Naive thymus-derived CD4-positive, alpha-beta T cell (primary cell): ENCODE measurements around the gene BHMT2. TPM values are rescaled to one million over a fixed set of nuclear protein-coding genes. Genes with fewer than 3 reads are reported as not detected.

ENCODE experiments used
- ATAC-seq: fragments of 150-1000 bp; cut with Tn5 transposase; 2 replicates; pipeline ENCODE4 v1.10.0; 2021; ENCODE audit warnings: mild to moderate bottlenecking, moderate library complexity
- CTCF ChIA-PET: fragments of 350-600 bp; sonication (Branson Sonifier 250); formaldehyde crosslinking; loops from one replicate; lab custom pipeline; 2021; ENCODE audit warnings: antibody characterized with exemption; lab: Charles Lee
- POLR2A ChIA-PET: fragments of 350-600 bp; sonication (Branson Sonifier 250); formaldehyde crosslinking; loops from one replicate; lab custom pipeline; 2021; ENCODE audit warnings: antibody characterized with exemption, inconsistent platforms; lab: Charles Lee
- DNase-seq, 9 donors: peaks; one replicate each; pipeline versions ENCODE4 v3.0.0 to v3.0.0-alpha.2; 2020 to 2022; ENCODE audit warnings: mixed read lengths in 1 of 9
- H3K27ac ChIP-seq: one replicate; pipeline ENCODE4 v1.7.0; 2013; ENCODE audit warnings: mild to moderate bottlenecking, low read depth, low read length, moderate library complexity
- H3K27me3 ChIP-seq, 2 donors: one replicate each; pipeline ENCODE4 v1.7.0; 2013; ENCODE audit warnings: low read length in 2 of 2, mild to moderate bottlenecking in 2 of 2, moderate library complexity in 2 of 2; ENCODE audit not compliant: control insufficient read depth in 2 of 2, insufficient read depth in 2 of 2
- H3K36me3 ChIP-seq, 3 experiments: 1 replicate in 2 of 3; 2 replicates in 1 of 3; pipeline ENCODE4 v1.7.0; 2013; ENCODE audit warnings: low read length in 3 of 3, mild to moderate bottlenecking in 3 of 3, moderate library complexity in 1 of 3; ENCODE audit not compliant: insufficient read depth in 3 of 3, control insufficient read depth in 2 of 3
- H3K4me1 ChIP-seq, 2 donors: one replicate each; pipeline ENCODE4 v1.7.0; 2013; ENCODE audit warnings: low read length in 2 of 2, mild to moderate bottlenecking in 2 of 2, moderate library complexity in 1 of 2; ENCODE audit not compliant: control insufficient read depth in 2 of 2, insufficient read depth in 2 of 2
- H3K4me3 ChIP-seq: 2 replicates; pipeline ENCODE4 v1.7.0; 2013; ENCODE audit warnings: mild to moderate bottlenecking, low read length
- H3K9me3 ChIP-seq, 3 experiments: 1 replicate in 2 of 3; 2 replicates in 1 of 3; pipeline ENCODE4 v1.7.0; 2013; ENCODE audit warnings: low read length in 3 of 3; ENCODE audit not compliant: control insufficient read depth in 2 of 3
- H3K27ac Mint-ChIP-seq, 9 donors: one replicate each; pipeline ENCODE4 v1.8.0; 2020 to 2022; ENCODE audit warnings: mixed read lengths in 9 of 9, mild to moderate bottlenecking in 8 of 9, moderate library complexity in 5 of 9, inconsistent platforms in 2 of 9
- H3K27me3 Mint-ChIP-seq, 5 donors: one replicate each; pipeline ENCODE4 v1.8.0; 2021 to 2022; ENCODE audit warnings: mixed read lengths in 5 of 5, mild to moderate bottlenecking in 1 of 5
- H3K36me3 Mint-ChIP-seq, 5 donors: one replicate each; pipeline ENCODE4 v1.8.0; 2020 to 2022; ENCODE audit warnings: mixed read lengths in 5 of 5, mild to moderate bottlenecking in 3 of 5, inconsistent platforms in 1 of 5
- H3K4me1 Mint-ChIP-seq, 7 donors: one replicate each; pipeline ENCODE4 v1.8.0; 2020 to 2022; ENCODE audit warnings: mixed read lengths in 7 of 7, mild to moderate bottlenecking in 3 of 7, inconsistent platforms in 1 of 7
- H3K4me3 Mint-ChIP-seq, 10 donors: one replicate each; pipeline ENCODE4 v1.8.0; 2020 to 2022; ENCODE audit warnings: mild to moderate bottlenecking in 10 of 10, mixed read lengths in 10 of 10, moderate library complexity in 6 of 10, inconsistent platforms in 2 of 10
- H3K9me3 Mint-ChIP-seq, 11 donors: one replicate each; pipeline ENCODE4 v1.8.0; 2020 to 2022; ENCODE audit warnings: mixed read lengths in 11 of 11, mild to moderate bottlenecking in 4 of 11, inconsistent platforms in 1 of 11, moderate library complexity in 1 of 11
- intact Hi-C, 2 donors: fragments of 100-400 bp; cut with micrococcal nuclease; formaldehyde crosslinking; loops; one replicate each; pipeline ENCODE4 v1.15.1; 2023
- polyA plus RNA-seq, 2 donors: library from polyadenylated mRNA; unstranded; fragments of 300-500 nt; fragmentation: Illumina TruSeq; gene quantifications; one replicate each; pipeline ENCODE4 v1.2.3, GENCODE V29; 2021
- total RNA-seq, 6 experiments: library from RNA in 5 of 6; stranded (reverse) in 5 of 6; gene quantifications; 1 replicate in 5 of 6; 2 replicates in 1 of 6; pipeline ENCODE4 v1.2.3 and lab custom pipeline; 2021 to 2026

Gene BHMT2
- total and polyA plus RNA-seq, 7 experiments from 2014 or later: not detected

DNA sequence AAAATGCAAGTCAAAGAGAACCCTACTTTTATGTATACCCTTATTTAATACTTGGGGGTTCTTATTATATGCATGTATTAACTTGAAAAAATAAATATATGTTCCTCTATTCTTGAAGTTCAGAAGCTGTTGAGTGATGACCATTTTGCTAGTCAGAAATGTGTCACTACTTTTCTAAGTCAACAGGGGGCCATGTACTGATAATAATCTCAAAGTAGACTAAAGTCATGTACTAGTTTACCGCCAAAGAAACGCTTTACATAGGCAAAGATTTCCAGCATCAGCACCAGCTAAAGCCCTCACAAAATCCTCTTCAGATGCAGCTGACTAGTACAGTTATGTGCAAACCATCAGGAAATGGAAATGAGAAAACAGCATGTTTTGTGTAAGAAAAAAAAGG is 36.3 kb downstream of the BHMT2 start:
- Mint-ChIP-seq H3K4me3 (no peak overlapping the region), H3K9me3 (peaks cover 0 to 6% (median 0%) of the 10 kb centered on the region in 11 donors), H3K36me3 (no peaks in the 10 kb centered on the region), H3K4me1 (peaks cover 0 to 8% (median 0%) of the 10 kb centered on the region in 7 donors), H3K27me3 (peaks cover 35 to 54% (median 52%) of the 10 kb centered on the region in 5 donors), H3K27ac (no peak overlapping the region)
- no peak overlapping the region for H3K27ac ChIP-seq
- POLR2A ChIA-PET: no interaction called here
- no peaks in the 10 kb centered on the region for H3K36me3 ChIP-seq
- no peak for DNase-seq
- H3K4me1 ChIP-seq: no peaks in the 10 kb centered on the region
- CTCF ChIA-PET: interaction anchor here (0.6 to 2.5 kb wide), 4 partner anchors 27 to 367 kb away, joined by 3 to 7 read pairs (median 3); no protein-coding TSS in a partner anchor
- intact Hi-C loops: no loop called here
- H3K9me3 ChIP-seq: no peaks in the 10 kb centered on the region
- no peak for ATAC-seq
- H3K27me3 ChIP-seq: peaks cover 0 to 5% of the 10 kb centered on the region in 2 donors
- no peak overlapping the region for H3K4me3 ChIP-seq

GRCh38 chr5:79107020-79107796 is 37.6 kb downstream of the BHMT2 start:
- intact Hi-C loops: no loop called here
- Mint-ChIP-seq H3K36me3 (no peaks in the 10 kb centered on the region), H3K27me3 (peaks cover 46 to 67% (median 56%) of the 10 kb centered on the region in 5 donors), H3K4me1 (peaks cover 0 to 8% (median 0%) of the 10 kb centered on the region in 7 donors), H3K4me3 (no peak overlapping the region), H3K27ac (no peak overlapping the region), H3K9me3 (no peaks in the 10 kb centered on the region)
- Histone ChIP-seq H3K27ac (no peak overlapping the region), H3K27me3 (peaks cover 0 to 5% of the 10 kb centered on the region in 2 donors), H3K4me1 (no peaks in the 10 kb centered on the region), H3K9me3 (no peaks in the 10 kb centered on the region), H3K36me3 (no peaks in the 10 kb centered on the region), H3K4me3 (no peak overlapping the region)
- ChIA-PET CTCF (interaction anchor here (0.6 to 2.5 kb wide), 6 partner anchors 12 to 358 kb away, joined by 3 to 7 read pairs (median 3); no protein-coding TSS in a partner anchor), POLR2A (no interaction called here)
- no peak for DNase-seq
- ATAC-seq: peak; percentile 73

DNA sequence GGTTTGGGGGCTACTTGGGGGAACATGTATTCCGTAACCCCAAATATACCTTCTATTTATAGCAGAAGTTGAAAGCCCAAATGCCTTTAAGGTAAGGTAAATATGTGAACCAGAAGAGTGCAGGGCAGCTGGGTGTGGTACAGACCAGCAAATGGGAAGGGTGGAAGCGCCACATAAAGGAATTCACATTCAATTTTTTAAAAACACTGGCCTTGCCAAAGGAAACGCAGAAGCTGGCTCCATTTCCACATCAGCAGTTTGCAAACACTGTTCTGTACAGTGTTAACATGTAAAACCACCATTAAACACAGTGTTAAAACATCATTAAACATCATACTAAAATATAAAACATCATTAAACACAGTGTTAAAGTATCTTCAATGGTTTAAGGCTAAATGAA is 38.5 kb downstream of the BHMT2 start:
- Mint-ChIP-seq H3K27ac (no peak overlapping the region), H3K4me1 (peaks cover 0 to 8% (median 0%) of the 10 kb centered on the region in 7 donors), H3K9me3 (no peaks in the 10 kb centered on the region), H3K36me3 (no peaks in the 10 kb centered on the region), H3K4me3 (no peak overlapping the region), H3K27me3 (peaks cover 51 to 73% (median 59%) of the 10 kb centered on the region in 5 donors)
- no peak for ATAC-seq
- intact Hi-C loops: no loop called here
- no peak overlapping the region for H3K27ac ChIP-seq
- CTCF ChIA-PET: no interaction called here
- peaks cover 0 to 5% of the 10 kb centered on the region in 2 donors for H3K27me3 ChIP-seq
- H3K9me3 ChIP-seq: no peaks in the 10 kb centered on the region
- H3K4me3 ChIP-seq: no peak overlapping the region
- POLR2A ChIA-PET: no interaction called here
- H3K36me3 ChIP-seq: no peaks in the 10 kb centered on the region
- H3K4me1 ChIP-seq: no peaks in the 10 kb centered on the region
- DNase-seq: no peak

DNA sequence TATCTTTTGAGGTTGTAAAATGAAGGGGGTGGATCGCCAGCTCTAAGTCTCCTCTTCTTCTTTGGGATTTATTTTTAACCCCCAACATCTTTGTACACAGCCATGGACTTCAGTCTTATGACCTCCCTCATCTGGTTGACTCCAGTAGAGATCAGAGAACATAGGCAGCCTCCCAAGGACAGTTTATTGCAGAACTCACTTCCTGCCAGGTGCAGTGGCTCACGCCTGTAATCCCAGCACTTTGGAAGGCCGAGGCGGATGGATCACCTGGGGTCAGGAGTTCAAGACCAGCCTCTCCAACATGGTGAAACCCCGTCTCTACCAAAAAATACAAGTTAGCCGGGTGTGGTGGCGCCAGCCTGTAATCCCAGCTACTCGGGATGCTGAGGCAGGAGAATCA is 39.2 kb downstream of the BHMT2 start:
- ATAC-seq (no peak), DNase-seq (no peak)
- H3K4me3 ChIP-seq: no peak overlapping the region
- peaks cover 0 to 8% (median 0%) of the 10 kb centered on the region in 7 donors for H3K4me1 Mint-ChIP-seq
- peak overlapping the region in 1 of 9 donors; percentile 19 for H3K27ac Mint-ChIP-seq
- H3K9me3 ChIP-seq: no peaks in the 10 kb centered on the region
- H3K27me3 ChIP-seq: peaks cover 0 to 5% of the 10 kb centered on the region in 2 donors
- no peaks in the 10 kb centered on the region for H3K4me1 ChIP-seq
- no peak overlapping the region for H3K27ac ChIP-seq
- ChIA-PET POLR2A (no interaction called here), CTCF (interaction anchor here (0.7 kb wide), 1 partner anchor 54 kb away, joined by 3 read pairs; no protein-coding TSS in a partner anchor)
- no peak overlapping the region for H3K4me3 Mint-ChIP-seq
- no peaks in the 10 kb centered on the region for H3K36me3 Mint-ChIP-seq
- no peaks in the 10 kb centered on the region for H3K36me3 ChIP-seq
- H3K27me3 Mint-ChIP-seq: peaks cover 57 to 81% (median 60%) of the 10 kb centered on the region in 5 donors
- H3K9me3 Mint-ChIP-seq: no peaks in the 10 kb centered on the region
- intact Hi-C loops: no loop called here

- CTCF ChIA-PET: no interaction called here
- Histone ChIP-seq H3K27ac (no peak overlapping the region), H3K9me3 (no peaks in the 10 kb centered on the region), H3K27me3 (peaks cover 0 to 8% of the 10 kb centered on the region in 2 donors), H3K4me1 (no peaks in the 10 kb centered on the region), H3K4me3 (no peak overlapping the region), H3K36me3 (no peaks in the 10 kb centered on the region)
- Mint-ChIP-seq H3K36me3 (no peaks in the 10 kb centered on the region), H3K9me3 (no peaks in the 10 kb centered on the region), H3K4me3 (no peak overlapping the region), H3K27me3 (peaks cover 53 to 80% (median 59%) of the 10 kb centered on the region in 5 donors), H3K27ac (no peak overlapping the region), H3K4me1 (peaks cover 0 to 8% (median 0%) of the 10 kb centered on the region in 7 donors)
- DNase-seq (peak in 3 of 9 donors; percentile 13 to 29 (median 27)), ATAC-seq (peak; percentile 75)
- POLR2A ChIA-PET: interaction anchor here (0.6 kb wide), 1 partner anchor 101 kb away, joined by 3 read pairs; no protein-coding TSS in a partner anchor
- intact Hi-C loops: loop anchor here (1.0 to 5.0 kb wide), 4 partner anchors 85 to 223 kb away; no protein-coding TSS in a partner anchor
Measured at GRCh38 chr5:79109527-79110492, 40.2 kb downstream of the BHMT2 start.

- H3K27ac ChIP-seq: no peak within 1 kb of the TSS
- Mint-ChIP-seq H3K4me3 (no peak within 1 kb of the TSS), H3K27me3 (peaks cover 49 to 83% (median 54%) of the 10 kb centered on the region in 5 donors), H3K36me3 (no peaks in the 10 kb centered on the region), H3K27ac (no peak within 1 kb of the TSS), H3K4me1 (peaks cover 0 to 8% (median 0%) of the 10 kb centered on the region in 7 donors), H3K9me3 (no peaks in the 10 kb centered on the region)
- DNase-seq: no peak
- intact Hi-C loops: loop anchor here in 1 of 2 donors (5.0 kb wide), 1 partner anchor 224 kb away; no protein-coding TSS in a partner anchor
- no peaks in the 10 kb centered on the region for H3K4me1 ChIP-seq
- H3K4me3 ChIP-seq: no peak within 1 kb of the TSS
- H3K27me3 ChIP-seq: peaks cover 0 to 6% of the 10 kb centered on the region in 2 donors
- no peaks in the 10 kb centered on the region for H3K9me3 ChIP-seq
- no peak for ATAC-seq
- POLR2A ChIA-PET: no interaction called here
- CTCF ChIA-PET: no interaction called here
- H3K36me3 ChIP-seq: no peaks in the 10 kb centered on the region
Measured at GRCh38 chr5:79111387-79111959, 41.9 kb downstream of the BHMT2 start, which contains the start of gene BHMT. TSS of gene BHMT (plus strand) at chr5:79111809. CDS start at chr5:79111886, 77 bp downstream.
